Natural killer cell (primary cell): ENCODE results near the gene LAGE3. TPM values are rescaled to one million over a fixed set of nuclear protein-coding genes. Genes with fewer than 3 reads are reported as not detected.

Source experiments
- ATAC-seq, 3 donors: fragments of 150-1000 bp in 2 of 3; fragments of 200-7000 bp in 1 of 3; cut with Tn5 transposase; 1 replicate in 1 of 3; 2 replicates in 2 of 3; pipeline ENCODE4 v1.10.0; 2021; ENCODE audit warnings: mild to moderate bottlenecking in 2 of 3, moderate library complexity in 2 of 3
- DNase-seq, 2 donors: peaks; one replicate each; pipeline versions ENCODE4 v3.0.0 to v3.0.0-alpha.2; 2013 to 2021; ENCODE audit warnings: mixed read lengths in 1 of 2
- H3K27ac ChIP-seq: one replicate; pipeline ENCODE4 v1.5.1; 2013; ENCODE audit warnings: mild to moderate bottlenecking, low read length
- H3K27me3 ChIP-seq: one replicate; pipeline ENCODE4 v1.6.1; 2013; ENCODE audit warnings: low read length; ENCODE audit not compliant: control insufficient read depth, insufficient read depth
- H3K36me3 ChIP-seq: one replicate; pipeline ENCODE4 v1.6.1; 2013; ENCODE audit warnings: low read length; ENCODE audit not compliant: control insufficient read depth, insufficient read depth
- H3K4me1 ChIP-seq: one replicate; pipeline ENCODE4 v1.6.1; 2013; ENCODE audit warnings: low read length; ENCODE audit not compliant: control insufficient read depth, insufficient read depth
- H3K4me3 ChIP-seq: one replicate; pipeline ENCODE4 v1.5.1; 2013; ENCODE audit warnings: low read length
- H3K9me3 ChIP-seq: one replicate; pipeline ENCODE4 v1.6.1; 2013; ENCODE audit warnings: low read length; ENCODE audit not compliant: control insufficient read depth, insufficient read depth
- H3K27ac Mint-ChIP-seq, 2 donors: one replicate each; pipeline ENCODE4 v1.8.0; 2022; ENCODE audit warnings: mild to moderate bottlenecking in 2 of 2, mixed read lengths in 2 of 2, moderate library complexity in 1 of 2
- H3K27me3 Mint-ChIP-seq, 2 donors: one replicate each; pipeline ENCODE4 v1.8.0; 2022; ENCODE audit warnings: low read depth in 2 of 2, mixed read lengths in 2 of 2
- H3K36me3 Mint-ChIP-seq: one replicate; pipeline ENCODE4 v1.8.0; 2022; ENCODE audit warnings: mixed read lengths
- H3K4me1 Mint-ChIP-seq, 2 donors: one replicate each; pipeline ENCODE4 v1.8.0; 2022; ENCODE audit warnings: mixed read lengths in 2 of 2
- H3K4me3 Mint-ChIP-seq: one replicate; pipeline ENCODE4 v1.8.0; 2022; ENCODE audit warnings: mild to moderate bottlenecking, moderate library complexity, mixed read lengths
- H3K9me3 Mint-ChIP-seq, 2 donors: one replicate each; pipeline ENCODE4 v1.8.0; 2022; ENCODE audit warnings: mixed read lengths in 2 of 2
- WGBS: methylation state at CpG from one replicate; pipeline ENCODE4 v1.1.7; 2013; ENCODE audit warnings: missing lambda C conversion rate; ENCODE audit not compliant: insufficient coverage; 5-methylcytosine and 5-hydroxymethylcytosine counted together
- intact Hi-C: fragments of 100-400 bp; cut with micrococcal nuclease; formaldehyde crosslinking; loops from one replicate; pipeline ENCODE4 v1.14.2; 2022
- total RNA-seq, 4 donors: library from RNA; stranded (reverse); fragments of 120-200 nt in 1 of 4; gene quantifications; one replicate each; pipeline versions ENCODE4 v1.2.3 to v1.2.4, GENCODE V29; 2013 to 2022
- TF ChIP-seq, protein P1 (sequence below): fragments of 200-600 bp; IDR thresholded peaks from one replicate; pipeline ENCODE4 v1.8.0; 2022; ENCODE audit warnings: antibody characterized with exemption

The LAGE3 gene
- total RNA-seq, 3 donors from 2014 or later (not counting 1 experiment from before 2014, with no cell fraction given), result 10.8 to 12.5 (median 10.9) TPM

DNA sequence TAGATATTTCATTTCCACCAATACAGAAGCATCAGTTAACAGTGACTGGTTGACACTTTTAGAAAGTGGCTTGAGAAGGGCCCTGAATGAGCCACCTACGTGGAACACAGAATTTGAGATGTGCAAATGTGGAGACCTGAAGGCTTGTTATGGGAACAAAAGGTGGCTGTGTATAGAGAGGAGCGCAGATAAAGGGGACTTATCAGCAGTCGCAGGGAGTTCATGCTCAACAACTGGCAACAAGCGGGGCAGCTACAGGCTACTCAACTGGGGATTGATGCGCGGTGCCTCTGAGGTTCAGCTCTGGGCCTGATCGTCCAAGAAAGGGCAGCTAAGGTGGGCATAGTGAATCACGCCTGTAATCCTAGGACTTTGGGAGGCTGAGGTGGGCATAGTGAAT lies 40.3 kb upstream of the LAGE3 start:
- peaks cover 20% of the 10 kb centered on the region for H3K4me1 ChIP-seq
- H3K9me3 ChIP-seq, result no peaks in the 10 kb centered on the region
- no peaks in the 10 kb centered on the region for H3K9me3 Mint-ChIP-seq
- no peaks in the 10 kb centered on the region for H3K36me3 ChIP-seq
- no peak overlapping the region for H3K4me3 ChIP-seq
- DNase-seq (no peak), ATAC-seq (no peak)
- TF ChIP-seq, protein P1, sequence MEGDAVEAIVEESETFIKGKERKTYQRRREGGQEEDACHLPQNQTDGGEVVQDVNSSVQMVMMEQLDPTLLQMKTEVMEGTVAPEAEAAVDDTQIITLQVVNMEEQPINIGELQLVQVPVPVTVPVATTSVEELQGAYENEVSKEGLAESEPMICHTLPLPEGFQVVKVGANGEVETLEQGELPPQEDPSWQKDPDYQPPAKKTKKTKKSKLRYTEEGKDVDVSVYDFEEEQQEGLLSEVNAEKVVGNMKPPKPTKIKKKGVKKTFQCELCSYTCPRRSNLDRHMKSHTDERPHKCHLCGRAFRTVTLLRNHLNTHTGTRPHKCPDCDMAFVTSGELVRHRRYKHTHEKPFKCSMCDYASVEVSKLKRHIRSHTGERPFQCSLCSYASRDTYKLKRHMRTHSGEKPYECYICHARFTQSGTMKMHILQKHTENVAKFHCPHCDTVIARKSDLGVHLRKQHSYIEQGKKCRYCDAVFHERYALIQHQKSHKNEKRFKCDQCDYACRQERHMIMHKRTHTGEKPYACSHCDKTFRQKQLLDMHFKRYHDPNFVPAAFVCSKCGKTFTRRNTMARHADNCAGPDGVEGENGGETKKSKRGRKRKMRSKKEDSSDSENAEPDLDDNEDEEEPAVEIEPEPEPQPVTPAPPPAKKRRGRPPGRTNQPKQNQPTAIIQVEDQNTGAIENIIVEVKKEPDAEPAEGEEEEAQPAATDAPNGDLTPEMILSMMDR, result no peak
- WGBS, result 98% methylated on average over 8 of the region's 8 CpGs
- no peaks in the 10 kb centered on the region for H3K27me3 Mint-ChIP-seq
- no peaks in the 10 kb centered on the region for H3K36me3 Mint-ChIP-seq
- no peaks in the 10 kb centered on the region for H3K27me3 ChIP-seq
- intact Hi-C loops, result no loop called here
- H3K4me3 Mint-ChIP-seq, result no peak overlapping the region
- no peak overlapping the region for H3K27ac ChIP-seq
- H3K4me1 Mint-ChIP-seq, result peaks cover 13 to 14% of the 10 kb centered on the region in 2 donors
- no peak overlapping the region for H3K27ac Mint-ChIP-seq

DNA sequence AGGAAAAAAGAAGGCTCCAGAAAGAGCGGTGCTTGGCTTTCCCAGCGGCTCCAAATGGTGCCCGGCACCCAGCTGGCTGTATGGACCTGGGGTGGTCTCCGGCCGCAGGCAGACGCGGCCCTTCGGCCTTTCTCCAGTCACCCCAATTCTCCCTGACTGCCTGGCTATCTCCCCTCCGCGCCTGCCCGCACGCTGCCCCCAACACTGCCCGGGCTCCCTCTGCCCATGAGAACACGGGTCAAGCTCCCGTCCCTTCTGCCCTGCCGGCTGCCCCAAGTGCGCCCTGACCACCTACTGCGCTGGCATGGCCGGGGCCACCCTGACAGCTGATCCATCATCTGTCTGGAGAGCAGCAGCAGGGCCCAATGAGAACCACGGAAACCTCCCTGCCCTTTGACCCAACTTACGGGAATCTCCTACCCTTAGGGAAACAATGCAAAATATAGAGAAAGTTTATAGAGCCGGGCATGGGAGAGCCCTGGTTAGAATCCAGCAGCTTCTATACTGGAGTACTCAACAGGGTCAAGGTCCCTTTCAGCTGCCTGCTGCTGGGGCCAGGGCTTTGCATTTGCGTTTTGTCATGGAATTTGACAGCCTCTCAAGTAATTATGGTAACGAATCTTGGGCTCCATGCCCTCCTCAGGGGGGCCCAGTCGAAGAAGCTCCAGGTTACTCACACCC lies 38.2 kb upstream of the LAGE3 start:
- Histone ChIP-seq H3K4me3 (no peak overlapping the region), H3K36me3 (no peaks in the 10 kb centered on the region), H3K27ac (peak overlapping the region; percentile 80), H3K9me3 (no peaks in the 10 kb centered on the region), H3K4me1 (peaks cover 20% of the 10 kb centered on the region), H3K27me3 (no peaks in the 10 kb centered on the region)
- H3K27ac Mint-ChIP-seq, result peak overlapping the region; percentile 84 to 91
- ATAC-seq (no peak), DNase-seq (no peak)
- H3K36me3 Mint-ChIP-seq, result no peaks in the 10 kb centered on the region
- no peaks in the 10 kb centered on the region for H3K9me3 Mint-ChIP-seq
- TF ChIP-seq, protein P1, result no peak
- H3K4me1 Mint-ChIP-seq, result peaks cover 13 to 22% of the 10 kb centered on the region in 2 donors
- H3K27me3 Mint-ChIP-seq, result no peaks in the 10 kb centered on the region
- H3K4me3 Mint-ChIP-seq, result no peak overlapping the region
- intact Hi-C loops, result no loop called here
- 86% methylated on average over 22 of the region's 25 CpGs for whole genome bisulfite sequencing

DNA sequence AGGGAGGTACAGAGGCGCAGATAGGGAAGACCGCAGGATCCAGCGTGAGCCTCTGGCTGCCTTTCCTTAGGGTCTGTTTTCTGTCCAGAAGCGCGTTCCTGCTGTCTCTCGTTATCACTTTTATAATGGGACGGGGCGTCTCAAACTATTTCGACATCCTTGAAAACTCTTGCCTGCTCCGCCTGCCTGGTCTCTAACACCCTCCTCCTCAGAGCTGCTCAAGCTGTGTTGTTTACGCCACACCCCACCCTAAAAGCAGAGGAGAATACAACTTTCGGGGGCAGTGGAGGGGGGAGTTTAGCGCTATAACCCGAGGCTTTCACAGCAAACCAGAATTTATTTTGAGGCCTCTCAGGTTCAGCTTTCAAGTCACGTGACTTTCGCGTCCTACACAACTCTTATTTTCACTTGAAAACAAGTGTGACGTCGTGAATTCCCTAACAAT lies 37.6 kb upstream of the LAGE3 start:
- no peaks in the 10 kb centered on the region for H3K36me3 Mint-ChIP-seq

More for the DNA sequence above, 37.6 kb upstream of the LAGE3 start:
- Mint-ChIP-seq H3K4me3 (peak overlapping the region; percentile 86), H3K27ac (peak overlapping the region; percentile 84 to 91), H3K9me3 (no peaks in the 10 kb centered on the region), H3K27me3 (no peaks in the 10 kb centered on the region), H3K4me1 (peaks cover 13 to 22% of the 10 kb centered on the region in 2 donors)
- Histone ChIP-seq H3K36me3 (no peaks in the 10 kb centered on the region), H3K9me3 (no peaks in the 10 kb centered on the region), H3K27me3 (no peaks in the 10 kb centered on the region), H3K4me3 (peak overlapping the region; percentile 47), H3K4me1 (peaks cover 23% of the 10 kb centered on the region), H3K27ac (peak overlapping the region; percentile 80)
- TF ChIP-seq, protein P1, result no peak
- intact Hi-C loops, result loop anchor here (1.0 kb wide), 1 partner anchor 26 kb away; the partner anchor contains the start of gene SLC10A3
- 16% methylated on average over 15 of the region's 19 CpGs for WGBS
- ATAC-seq (peak; percentile 44 to 57 (median 48)), DNase-seq (peak; percentile 26 to 54)
